ENCODE measurements around the gene TMEM114. TPM values are rescaled to one million over a fixed set of nuclear protein-coding genes. Genes with fewer than 3 reads are reported as not detected.

The TMEM114 gene
- total RNA-seq, 4 donors from 2014 or later: not detected

DNA sequence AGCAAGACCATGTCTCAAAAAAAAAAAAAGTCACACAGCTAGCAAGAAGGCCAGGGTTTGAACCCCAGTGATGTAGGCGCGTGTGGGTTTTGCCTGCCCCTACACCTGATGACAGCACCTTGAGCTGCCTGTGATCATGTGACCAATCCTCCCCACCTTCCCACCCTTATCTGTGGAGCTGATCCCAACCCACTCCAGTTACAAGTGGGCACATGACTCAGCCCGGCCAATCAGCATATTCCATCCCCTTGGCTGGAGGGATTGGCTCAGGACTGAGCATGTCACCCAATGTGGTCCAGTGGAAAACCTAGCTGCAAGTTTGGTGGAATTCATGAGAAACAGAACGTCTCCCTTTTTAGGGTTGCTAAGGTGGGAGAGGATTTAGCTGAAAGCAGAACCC, 6.6 kb downstream of the TMEM114 start:
- TF ChIP-seq, protein P1, sequence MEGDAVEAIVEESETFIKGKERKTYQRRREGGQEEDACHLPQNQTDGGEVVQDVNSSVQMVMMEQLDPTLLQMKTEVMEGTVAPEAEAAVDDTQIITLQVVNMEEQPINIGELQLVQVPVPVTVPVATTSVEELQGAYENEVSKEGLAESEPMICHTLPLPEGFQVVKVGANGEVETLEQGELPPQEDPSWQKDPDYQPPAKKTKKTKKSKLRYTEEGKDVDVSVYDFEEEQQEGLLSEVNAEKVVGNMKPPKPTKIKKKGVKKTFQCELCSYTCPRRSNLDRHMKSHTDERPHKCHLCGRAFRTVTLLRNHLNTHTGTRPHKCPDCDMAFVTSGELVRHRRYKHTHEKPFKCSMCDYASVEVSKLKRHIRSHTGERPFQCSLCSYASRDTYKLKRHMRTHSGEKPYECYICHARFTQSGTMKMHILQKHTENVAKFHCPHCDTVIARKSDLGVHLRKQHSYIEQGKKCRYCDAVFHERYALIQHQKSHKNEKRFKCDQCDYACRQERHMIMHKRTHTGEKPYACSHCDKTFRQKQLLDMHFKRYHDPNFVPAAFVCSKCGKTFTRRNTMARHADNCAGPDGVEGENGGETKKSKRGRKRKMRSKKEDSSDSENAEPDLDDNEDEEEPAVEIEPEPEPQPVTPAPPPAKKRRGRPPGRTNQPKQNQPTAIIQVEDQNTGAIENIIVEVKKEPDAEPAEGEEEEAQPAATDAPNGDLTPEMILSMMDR (IDR thresholded peaks at IDR 0.05; ENCODE audit: low read depth): no peak

DNA sequence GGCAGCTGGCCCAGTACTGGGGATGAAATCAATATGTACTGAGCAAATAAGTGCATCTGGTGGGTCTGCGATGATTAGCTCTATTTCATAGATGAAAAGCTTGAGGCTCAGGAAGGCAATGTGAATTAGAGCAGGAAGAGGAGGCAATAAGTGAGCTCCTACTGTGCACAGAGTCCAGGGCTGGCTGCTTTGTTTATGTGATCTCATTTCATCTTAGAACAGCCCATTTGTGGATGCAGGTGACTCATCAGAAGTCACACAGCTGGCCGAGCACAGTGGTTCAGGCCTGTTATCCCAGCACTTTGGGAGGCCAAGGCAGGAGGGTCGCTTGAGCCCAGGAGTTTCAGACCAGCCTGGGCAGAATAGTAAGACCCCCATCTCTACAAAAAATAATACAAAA, 7.1 kb downstream of the TMEM114 start:
- TF ChIP-seq, protein P1 (IDR thresholded peaks at IDR 0.05; ENCODE audit: low read depth): no peak

DNA sequence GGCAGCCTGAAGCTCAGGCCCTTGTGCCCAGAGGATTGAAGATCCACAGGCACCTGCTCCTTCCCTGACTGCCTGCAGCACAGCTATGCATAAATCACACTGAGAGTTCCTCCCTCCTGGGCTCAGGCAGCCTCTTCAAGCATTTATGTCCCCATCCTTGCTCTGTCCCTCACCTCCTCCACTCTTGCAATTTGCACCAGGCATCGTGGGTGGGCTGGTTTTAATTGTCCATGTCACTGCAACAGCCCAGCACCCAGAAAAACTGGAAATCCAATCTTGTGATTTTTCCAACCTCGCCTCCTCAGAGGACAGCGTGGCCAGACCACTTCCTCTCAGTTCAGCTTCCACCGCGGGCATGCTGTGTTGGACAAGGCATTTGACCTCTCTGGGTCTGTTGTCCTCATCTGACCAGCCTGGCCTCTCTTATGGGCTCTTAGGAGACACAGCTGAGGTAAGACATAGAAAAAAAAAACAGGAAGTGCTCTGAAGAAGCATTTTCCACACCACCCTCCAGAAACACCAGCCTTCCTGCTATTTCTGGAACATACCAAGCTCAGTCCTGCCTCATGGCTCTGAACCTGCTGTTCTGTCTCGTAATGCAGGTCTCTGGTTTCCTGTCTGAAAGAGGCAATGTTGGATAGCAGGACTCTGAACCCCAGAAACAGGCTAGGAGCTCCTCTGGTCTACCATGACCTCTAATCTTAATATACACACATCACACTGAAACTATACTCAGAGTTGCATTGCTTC, 8.3 kb downstream of the TMEM114 start:
- TF ChIP-seq, protein P1 (IDR thresholded peaks at IDR 0.05; ENCODE audit: low read depth): no peak

DNA sequence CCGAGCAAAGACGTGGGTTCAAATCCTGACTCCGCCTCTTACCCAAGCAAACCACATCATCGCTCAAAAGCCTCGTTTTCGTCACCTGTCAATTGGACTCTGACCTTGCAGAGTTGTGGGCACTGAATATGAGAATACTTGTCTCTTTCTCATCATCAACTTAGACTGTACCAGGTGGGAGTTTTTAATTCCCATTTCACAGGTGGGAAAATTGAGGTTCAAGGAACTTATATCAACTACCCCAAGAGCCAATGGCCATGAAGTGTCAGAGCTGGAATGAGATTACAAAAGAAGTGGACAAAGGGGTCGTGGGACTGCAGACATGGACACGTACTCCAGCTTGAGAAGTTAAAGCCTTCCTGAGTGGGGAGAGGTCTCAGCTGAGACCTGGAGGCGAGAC, 10.8 kb downstream of the TMEM114 start:
- TF ChIP-seq, protein P1 (IDR thresholded peaks at IDR 0.05; ENCODE audit: low read depth): no peak

DNA sequence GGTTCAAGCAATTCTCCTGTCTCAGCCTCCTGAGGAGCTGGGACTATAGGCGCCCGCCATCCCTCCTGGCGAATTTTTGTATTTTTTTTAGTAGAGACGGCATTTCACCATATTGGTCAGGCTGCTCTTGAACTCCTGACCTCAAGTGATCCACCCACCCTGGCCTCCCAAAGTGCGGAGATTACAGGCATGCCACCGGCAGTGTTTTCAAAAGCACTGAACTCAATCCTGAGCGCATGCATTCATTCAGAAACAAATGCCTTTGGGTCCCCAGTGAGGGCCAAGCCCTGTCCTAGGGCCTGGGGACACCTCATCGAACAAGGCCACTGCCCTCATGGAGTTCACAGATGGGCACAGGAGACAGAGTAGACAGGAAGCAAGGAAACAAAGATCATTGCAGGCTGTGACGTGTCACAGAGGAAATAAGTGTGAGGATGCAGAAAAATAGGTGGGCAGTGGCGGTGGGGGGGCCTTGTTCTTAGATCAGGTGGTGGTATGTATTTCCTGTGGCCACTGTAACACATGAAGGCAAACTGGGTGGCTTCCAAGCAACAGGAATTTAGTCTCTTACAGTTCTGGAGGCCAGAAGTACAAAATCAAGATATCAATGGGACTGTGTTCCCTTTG, 12.5 kb downstream of the TMEM114 start:
- TF ChIP-seq, protein P1 (IDR thresholded peaks at IDR 0.05; ENCODE audit: low read depth): no peak

DNA sequence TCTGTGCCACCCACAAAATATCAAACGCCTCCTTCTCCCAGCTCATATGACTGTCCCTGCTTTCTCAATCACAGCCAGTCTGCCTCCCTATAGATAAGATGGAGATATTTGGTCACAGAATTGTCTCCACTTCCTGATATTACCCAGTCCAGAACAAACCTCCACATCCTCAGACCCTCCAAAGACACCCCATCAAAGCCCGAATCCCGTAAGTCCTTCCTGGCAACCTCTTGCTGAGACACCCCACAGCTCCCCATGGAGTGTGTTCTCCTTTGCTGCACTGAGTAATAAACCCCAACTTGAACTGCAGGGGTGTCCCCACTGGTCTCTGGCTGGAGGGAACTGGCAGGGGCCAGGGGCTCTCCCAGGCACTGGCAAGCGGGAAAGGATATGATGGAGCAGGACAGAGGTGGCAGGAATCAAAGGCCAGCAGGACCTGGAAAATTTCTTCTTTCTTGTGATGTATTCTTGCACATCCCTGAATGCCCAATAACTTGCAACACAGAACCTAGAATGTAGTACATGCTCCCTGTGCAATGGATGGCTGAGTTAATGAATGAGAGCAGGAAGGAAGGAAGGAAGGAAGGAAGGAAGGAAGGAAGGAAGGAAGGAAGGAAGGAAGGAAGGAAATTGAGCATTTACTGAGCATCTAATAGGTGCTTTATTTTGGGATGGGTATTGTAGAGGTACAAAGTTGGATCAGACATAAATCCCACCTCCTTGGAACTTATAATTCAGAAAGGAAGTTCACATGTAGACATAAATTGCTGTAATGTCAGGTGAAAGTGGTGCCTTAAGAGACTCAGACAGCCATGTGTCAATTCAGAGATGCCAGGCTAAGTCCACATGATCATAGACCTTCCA, 13.9 kb downstream of the TMEM114 start:
- TF ChIP-seq, protein P1 (IDR thresholded peaks at IDR 0.05; ENCODE audit: low read depth): no peak

DNA sequence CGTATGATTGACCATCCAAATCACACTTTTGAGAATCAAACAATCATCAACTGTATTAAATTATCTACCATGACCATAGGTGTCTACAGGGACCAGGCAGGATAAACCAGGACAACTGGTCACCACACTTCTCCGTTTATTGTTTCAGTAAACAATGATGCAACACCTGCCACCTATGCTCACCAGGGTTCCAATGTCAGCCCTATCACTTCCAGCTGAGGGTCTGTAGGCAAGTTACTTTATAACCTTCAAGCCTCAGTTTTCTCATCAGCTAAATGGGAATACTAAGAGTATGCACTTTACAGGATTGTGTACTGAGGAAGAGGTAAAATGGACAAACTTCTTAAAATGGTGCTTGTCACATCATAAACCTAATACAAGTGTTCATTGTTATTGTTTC, 14.9 kb downstream of the TMEM114 start:
- TF ChIP-seq, protein P1 (IDR thresholded peaks at IDR 0.05; ENCODE audit: low read depth): no peak
